HepG2 (cell line): ENCODE data around the gene PMIS2. TPM values are rescaled to one million over a fixed set of nuclear protein-coding genes. Genes with fewer than 3 reads are reported as not detected.
A peak's percentile ranks its signal among the peaks of the same experiment; 100 is the strongest.

Experiments
- AHR ChIP-seq: IDR thresholded peaks from 2 replicates; pipeline ENCODE4 v1.6.1; 2018; ENCODE audit warnings: missing genetic modification reagents, missing compliant biosample characterization
- GMEB2 ChIP-seq: IDR thresholded peaks from 2 replicates; pipeline ENCODE4 v1.6.1; 2016; ENCODE audit warnings: missing biosample characterization, missing genetic modification reagents, low read depth
- HDAC1 ChIP-seq: sonication (generic); formaldehyde crosslinking; IDR thresholded peaks from 2 replicates; pipeline ENCODE4 v1.5.1; 2020; ENCODE audit warnings: mild to moderate bottlenecking, missing genetic modification reagents
- HNRNPL ChIP-seq: fragments of 200-400 bp; formaldehyde crosslinking; IDR thresholded peaks from 2 replicates; pipeline ENCODE4 v1.6.1; 2017; ENCODE audit warnings: mild to moderate bottlenecking, low read depth, low read length
- IKZF1 ChIP-seq: fragments of 450-650 bp; IDR thresholded peaks from 2 replicates; pipeline ENCODE4 v1.7.1; 2016
- NBN ChIP-seq: fragments of 450-650 bp; conservative IDR thresholded peaks from 2 replicates; pipeline ENCODE4 v1.6.1; 2017
- SOX6 ChIP-seq, 2 experiments: fragments of 450-650 bp in 1 of 2; sonication (generic) in 1 of 2; formaldehyde crosslinking in 1 of 2; IDR thresholded peaks; 2 replicates each; pipeline versions ENCODE4 v1.4.0 to v1.6.1; 2017 to 2020; ENCODE audit warnings: antibody characterized with exemption in 1 of 2, mild to moderate bottlenecking in 1 of 2, missing genetic modification reagents in 1 of 2
- USF2 ChIP-seq, 2 experiments: sonication (generic) in 1 of 2; formaldehyde crosslinking in 1 of 2; IDR thresholded peaks; 2 replicates each; pipeline versions ENCODE4 v1.5.1 to v1.6.1; 2011 to 2020; ENCODE audit warnings: borderline replicate concordance in 1 of 2, low read depth in 1 of 2, low read length in 1 of 2, mild to moderate bottlenecking in 1 of 2, missing genetic modification reagents in 1 of 2, moderate library complexity in 1 of 2
- ZNF275 ChIP-seq: sonication (generic); formaldehyde crosslinking; IDR thresholded peaks from 2 replicates; pipeline ENCODE4 v1.8.0; 2022; ENCODE audit warnings: missing genetic modification reagents, mild to moderate bottlenecking, inconsistent platforms, borderline replicate concordance
- ZNF678 ChIP-seq: sonication (generic); formaldehyde crosslinking; IDR thresholded peaks from 2 replicates; pipeline ENCODE4 v1.4.0; 2020; ENCODE audit warnings: mild to moderate bottlenecking, missing genetic modification reagents
- ZNF687 ChIP-seq: sonication (generic); formaldehyde crosslinking; IDR thresholded peaks from 2 replicates; pipeline ENCODE4 v1.5.1; 2020; ENCODE audit warnings: mild to moderate bottlenecking, missing genetic modification reagents, moderate library complexity
- polyA plus RNA-seq, 8 experiments: library from polyadenylated mRNA; depleted of rRNA in 3 of 8; stranded (reverse) in 7 of 8; unstranded in 1 of 8; fragments of >200 nt; fragmentation: Illumina TruSeq in 4 of 8; extraction: Trizol in 4 of 8; gene quantifications; 2 replicates each; pipeline versions ENCODE4 v1.2.1 to v1.2.3, GENCODE V29; 2011 to 2016; ENCODE audit warnings: low read depth in 4 of 8, missing spikeins in 1 of 8, mixed read lengths in 1 of 8; ENCODE audit not compliant: insufficient read depth in 1 of 8
- total RNA-seq, 5 experiments: library from RNA; depleted of rRNA; stranded (reverse); fragments of >200 nt; fragmentation: Illumina TruSeq; extraction: Trizol; gene quantifications; 2 replicates each; pipeline ENCODE4 v1.2.3, GENCODE V29; 2016; ENCODE audit warnings: low read depth in 1 of 5

PMIS2 gene
- total and polyA plus RNA-seq, 2 of the 13 experiments (the other 11 are each of a cell fraction or from before 2014, with no cell fraction given) = not detected

GRCh38 chr19:35621708-35622107, 35.7 kb downstream of the PMIS2 start (continued):
- TF ChIP-seq ZNF687 (CRISPR knock-in tag) (peak; percentile 68), USF2 (IDR thresholded peaks at IDR 0.05; ENCODE audit: low read depth, low read length) (no peak), USF2 (CRISPR knock-in tag; IDR thresholded peaks at IDR 0.05; ENCODE audit: borderline replicate concordance) (no peak), SOX6 (IDR thresholded peaks at IDR 0.05) (no peak), SOX6 (CRISPR knock-in tag; IDR thresholded peaks at IDR 0.05) (no peak), IKZF1 (no peak), GMEB2 (CRISPR knock-in tag) (no peak), AHR (no peak), ZNF678 (no peak), ZNF275 (CRISPR knock-in tag) (no peak), NBN (no peak), HNRNPL (no peak), HDAC1 (CRISPR knock-in tag) (0 out of 2 replicates have a peak, but pooled peaks have one; percentile 25)
